ENCODE measurements around the gene ACP7.
"Not testable (repeated sequence)": the region's sequence is repeated elsewhere in the genome, so short reads cannot be mapped to it uniquely, and the experiment has no call there.

ACP7 gene, protein sequence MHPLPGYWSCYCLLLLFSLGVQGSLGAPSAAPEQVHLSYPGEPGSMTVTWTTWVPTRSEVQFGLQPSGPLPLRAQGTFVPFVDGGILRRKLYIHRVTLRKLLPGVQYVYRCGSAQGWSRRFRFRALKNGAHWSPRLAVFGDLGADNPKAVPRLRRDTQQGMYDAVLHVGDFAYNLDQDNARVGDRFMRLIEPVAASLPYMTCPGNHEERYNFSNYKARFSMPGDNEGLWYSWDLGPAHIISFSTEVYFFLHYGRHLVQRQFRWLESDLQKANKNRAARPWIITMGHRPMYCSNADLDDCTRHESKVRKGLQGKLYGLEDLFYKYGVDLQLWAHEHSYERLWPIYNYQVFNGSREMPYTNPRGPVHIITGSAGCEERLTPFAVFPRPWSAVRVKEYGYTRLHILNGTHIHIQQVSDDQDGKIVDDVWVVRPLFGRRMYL

DNA sequence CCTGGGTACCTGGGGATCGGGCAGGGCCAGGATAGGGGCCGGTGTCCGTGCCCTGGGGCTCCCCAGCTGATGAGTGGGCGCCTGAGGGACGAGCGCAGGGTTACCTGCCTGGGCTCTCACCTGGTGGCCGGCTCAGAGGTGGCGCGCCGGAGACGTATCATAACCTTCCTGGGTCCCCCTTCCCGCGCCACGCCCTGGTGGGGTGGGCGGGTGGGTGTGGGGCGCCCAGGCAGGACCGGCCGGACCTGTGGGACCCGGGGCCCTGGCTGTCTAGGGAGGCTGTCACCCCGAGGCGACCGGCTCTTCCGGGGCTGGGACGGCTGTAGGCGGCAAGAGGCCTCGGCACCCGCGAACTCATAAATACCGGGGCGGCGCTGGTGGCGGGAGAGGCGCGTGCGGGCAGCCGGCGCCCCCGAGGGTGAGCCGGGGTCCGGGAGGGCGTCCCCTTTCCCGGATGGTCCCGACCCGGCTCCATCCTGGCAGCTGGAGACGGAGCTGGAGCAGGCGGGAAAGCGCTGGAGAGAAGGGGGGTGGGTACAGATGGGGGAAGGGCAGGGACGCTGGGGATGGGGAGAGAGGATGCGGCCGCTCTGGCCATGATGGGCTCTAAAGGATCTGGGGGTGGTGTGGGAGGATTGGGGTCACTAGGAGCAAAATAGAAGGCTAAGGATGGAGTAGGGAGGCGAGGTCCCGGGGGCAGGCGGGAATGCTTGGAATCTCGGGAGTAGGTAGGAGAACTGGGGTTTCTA lies at the start of gene ACP7:
TSS of gene ACP7 (plus strand) at position 386 of the 749 bp plus-strand sequence. CDS start 902 bp downstream, outside the sequence.
- no peak for DNase-seq

DNA sequence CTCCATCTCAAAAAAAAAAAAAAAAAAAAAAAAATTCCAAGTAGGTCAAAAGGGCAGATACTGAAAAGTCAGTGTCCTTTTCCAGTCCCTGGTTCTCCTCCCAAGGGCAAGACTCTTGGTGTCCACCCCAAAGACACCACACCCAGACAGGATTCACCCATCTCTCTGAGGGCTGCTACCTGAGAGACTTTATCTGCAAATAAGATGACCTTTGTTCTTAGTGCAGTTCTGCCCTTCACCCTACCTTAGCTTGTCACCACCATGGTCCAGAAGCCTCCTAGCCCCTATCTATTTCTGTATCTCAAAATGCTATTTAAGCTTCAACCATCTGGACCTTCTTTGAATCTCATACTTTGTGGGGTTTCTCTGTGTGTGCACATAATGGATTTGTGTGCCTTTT lies 47.6 kb upstream of the ACP7 start:
- DNase-seq = no peak

DNA sequence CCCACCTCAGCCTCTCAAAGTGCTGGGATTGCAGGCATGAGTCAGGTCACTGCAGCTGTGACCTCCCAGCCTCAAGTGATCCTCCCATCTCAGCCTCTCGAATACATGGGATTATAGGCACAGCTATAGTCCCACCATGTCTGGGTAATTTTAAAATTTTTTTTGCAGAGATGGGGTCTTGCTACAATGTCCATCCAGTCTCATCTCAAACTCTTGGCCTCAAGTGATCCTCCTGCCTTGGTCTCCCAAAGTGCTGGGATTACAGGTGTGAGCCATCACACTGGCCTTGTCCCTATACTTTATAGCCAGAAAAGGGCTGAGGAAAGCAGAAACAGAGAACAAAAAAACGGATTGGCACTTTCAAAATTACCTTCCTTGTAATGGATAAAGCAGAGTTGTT lies 47.0 kb upstream of the ACP7 start:
- no peak for DNase-seq

DNA sequence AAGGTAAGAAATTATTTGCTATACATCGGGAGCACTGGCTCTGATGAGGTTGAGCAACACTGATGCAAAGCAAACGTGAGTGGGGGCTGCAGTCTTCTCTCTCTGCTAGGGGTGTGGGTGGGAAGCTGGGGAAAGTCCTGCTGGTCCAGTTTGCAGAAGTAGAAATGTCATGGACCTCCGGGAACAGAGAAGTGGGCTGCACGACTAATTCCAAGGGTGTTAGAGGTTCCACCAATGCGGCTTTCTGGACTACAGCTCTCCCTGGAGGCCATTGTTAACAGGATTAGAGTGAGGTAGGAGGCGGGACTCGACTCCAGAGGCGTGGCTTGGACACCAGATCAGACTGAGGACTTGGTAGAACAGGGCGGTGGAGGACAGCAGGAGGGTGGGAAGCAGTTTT lies 46.1 kb upstream of the ACP7 start:
- DNase-seq = no peak

DNA sequence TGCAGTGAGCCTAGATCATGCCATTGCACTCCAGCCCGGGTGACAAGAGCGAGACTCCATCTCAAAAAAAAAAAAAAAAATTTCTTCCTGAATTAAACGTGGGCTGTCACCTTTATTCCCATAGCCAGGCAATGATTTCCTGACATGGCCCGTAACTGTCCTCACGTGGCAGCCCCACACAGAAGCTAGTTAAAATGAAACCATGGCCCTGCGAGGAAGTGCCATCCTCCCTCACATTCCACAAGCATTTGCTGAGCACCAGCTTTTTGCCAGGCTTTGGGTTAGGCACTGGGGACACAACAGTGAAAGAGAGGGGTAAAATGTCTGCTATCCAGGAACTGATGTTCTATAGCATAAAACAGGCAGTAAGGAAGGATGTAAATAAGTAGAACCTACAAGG lies 38.7 kb upstream of the ACP7 start:
- DNase-seq = no peak

DNA sequence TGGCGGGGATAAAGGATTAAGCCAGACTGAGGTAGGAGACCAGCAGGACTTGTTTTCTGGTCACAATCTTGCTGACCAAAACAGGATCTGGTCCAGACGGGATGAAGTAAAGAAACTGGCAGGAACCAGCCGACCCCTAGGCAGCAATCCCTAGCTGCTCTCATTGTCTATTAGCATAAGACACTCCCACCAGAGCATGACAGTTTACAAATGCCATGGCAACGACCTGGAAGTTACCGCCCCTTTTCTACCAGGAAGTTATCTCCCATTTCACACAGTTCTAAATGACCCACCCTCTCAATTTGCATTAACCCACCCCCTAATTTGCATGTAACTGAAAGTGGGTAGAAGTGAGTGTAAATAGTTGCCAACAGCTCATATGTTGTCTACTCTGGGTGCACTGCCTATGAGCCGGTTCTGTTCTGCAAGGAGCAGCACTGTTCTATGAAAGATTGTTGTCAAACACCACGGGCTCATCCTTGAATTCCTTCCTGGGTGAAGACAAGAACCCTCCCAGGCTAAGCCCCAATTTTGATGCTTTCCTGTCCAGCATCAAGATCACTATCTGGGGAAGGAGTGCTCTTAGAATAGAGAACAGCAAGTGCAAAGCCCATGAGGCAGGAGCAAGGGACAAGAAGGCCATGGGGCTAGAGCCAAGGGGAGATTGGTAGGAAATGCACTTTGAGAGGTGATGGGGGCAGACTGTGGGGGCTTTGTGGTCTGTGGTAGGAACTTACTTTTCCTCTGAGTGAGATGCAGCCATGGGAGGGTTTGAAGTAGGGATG lies 37.9 kb upstream of the ACP7 start:
- no peak for DNase-seq

DNA sequence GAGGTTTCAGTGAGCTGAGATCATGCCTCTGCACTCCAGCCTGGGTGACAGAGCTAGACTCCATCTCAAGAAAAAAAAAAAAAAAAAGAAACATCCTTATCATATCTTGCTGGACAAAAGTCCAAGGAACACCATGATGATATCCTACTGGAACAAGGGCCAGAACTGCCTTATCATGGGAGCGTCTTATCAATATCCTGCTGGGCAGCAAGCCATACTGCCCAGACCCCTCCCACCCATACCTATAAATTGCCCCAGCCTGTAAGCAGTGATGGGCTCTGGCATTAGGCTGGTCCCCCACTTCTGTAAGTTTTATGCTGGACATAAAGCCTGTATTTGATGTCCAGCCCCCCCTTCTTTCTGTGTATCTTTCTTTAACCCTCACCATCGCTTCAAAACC lies 37.1 kb upstream of the ACP7 start:
- no peak for DNase-seq

DNA sequence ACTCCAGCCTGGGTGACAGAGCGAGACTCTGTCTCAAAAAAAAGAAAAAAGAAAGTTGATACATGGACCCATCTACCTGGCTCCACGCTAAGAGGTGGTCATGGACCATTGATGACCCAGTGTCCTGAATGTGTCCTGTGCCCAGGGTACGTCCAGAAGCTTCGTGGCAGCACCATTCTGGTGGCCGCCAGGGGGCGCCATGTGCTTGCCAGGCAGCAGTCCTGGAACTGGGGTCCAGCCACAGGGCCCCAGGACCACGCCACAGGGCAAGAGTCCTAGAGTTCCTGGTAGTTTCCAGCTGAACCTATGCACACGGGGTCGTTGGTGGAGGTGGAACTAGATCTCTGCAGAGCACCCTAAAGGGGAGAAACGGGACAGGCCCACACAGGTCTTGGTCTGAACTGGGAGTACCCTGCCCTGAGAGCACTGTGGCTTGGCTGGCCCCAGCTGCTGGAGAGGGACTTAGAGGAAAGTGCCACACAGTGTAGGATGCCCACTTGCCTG lies 31.9 kb upstream of the ACP7 start:
- peak; percentile 14 for DNase-seq

DNA sequence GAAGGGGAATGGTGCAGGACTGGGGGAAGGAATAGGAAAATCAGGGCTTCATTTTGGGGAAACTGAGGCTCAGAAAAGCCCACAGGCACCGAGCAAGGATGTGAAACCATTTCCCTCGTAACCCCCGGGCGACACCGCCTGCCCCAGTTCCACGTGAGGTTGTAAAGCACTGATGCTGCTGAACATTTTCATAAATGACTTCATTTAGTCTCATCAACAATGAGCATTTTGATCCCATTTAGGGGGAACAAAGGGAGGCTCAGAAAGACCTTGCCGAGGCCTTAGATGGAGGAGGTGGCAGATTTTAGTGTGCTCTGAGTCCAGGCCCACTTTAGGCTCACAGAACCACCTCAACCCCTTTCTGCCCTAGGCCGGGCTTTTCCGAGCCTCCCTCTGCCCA lies 31.3 kb upstream of the ACP7 start:
- DNase-seq = no peak

DNA sequence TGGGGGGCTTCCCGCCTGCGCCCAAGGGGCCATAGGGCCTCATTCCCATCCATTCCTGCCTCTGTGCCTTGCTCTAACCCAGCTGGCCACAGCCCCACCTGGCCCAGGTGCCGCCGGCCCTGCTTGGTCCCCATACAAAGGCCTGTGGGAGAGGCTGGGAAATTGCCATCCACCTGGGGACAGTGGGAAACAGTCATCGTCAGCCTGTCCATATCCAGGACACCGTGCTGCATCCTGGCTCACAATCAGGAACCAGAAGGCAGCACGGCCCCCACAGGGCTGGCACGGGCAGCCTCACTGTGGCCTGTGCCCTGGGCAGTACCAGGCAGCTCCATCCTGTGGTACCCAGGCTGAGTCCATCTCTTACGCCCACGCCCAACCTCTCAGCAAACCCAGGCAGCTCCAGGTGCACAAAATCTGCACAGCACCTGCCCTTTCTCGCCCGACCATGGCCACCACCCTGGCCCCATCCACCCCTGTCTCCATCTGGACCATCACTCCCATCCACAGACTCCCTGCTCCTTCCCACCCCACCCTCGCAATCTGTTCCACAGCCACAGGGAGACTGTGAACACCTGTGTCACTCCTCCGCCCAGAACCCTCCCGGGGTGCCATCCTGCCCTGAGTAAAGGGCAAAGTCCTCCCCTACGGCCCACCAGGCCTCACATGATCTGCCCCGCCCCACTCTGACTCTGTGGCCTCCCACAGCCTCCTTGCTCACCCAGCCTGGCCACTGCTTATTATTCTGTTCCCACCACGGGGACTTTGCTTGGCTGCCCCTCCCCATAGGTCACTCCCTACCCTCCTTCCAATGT lies 30.7 kb upstream of the ACP7 start:
- DNase-seq = no peak

DNA sequence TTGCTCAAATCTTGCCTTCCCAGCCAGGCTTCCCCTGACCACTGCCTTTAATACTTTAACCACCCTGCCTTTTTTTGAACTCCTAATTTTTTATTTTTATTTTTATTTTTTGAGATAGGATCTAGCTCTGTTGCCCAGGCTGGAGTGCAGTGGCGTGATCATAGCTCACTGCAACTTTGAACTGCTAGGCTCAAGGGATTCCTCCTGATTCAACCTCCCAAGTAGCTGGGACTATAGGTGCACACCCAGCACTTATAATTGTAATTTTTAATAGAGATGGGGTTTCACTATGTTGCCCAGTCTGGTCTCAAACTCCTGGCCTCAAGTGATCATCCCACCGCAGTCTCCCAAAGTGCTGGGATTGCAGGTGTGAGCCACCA lies 30.1 kb upstream of the ACP7 start:
- DNase-seq = no peak

DNA sequence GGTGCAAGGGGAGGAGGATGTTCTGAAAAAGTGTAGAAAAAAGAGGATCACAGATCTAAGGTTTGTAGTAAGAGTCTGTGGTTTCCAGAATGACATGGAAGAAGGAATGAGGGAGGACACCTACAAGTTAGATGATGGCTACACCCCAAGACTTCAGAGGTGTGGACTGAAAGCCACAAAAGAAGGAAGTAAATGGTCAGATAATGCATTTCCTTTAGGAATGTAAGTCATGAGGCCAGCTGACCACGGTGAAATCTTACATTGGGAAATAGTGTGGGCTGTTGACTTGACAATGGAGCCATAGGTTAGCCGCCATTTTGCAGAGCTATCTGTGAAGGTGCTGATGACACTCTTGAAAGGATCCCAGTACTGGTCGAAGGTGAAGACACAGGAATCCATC lies 26.6 kb upstream of the ACP7 start:
- no peak for DNase-seq

DNA sequence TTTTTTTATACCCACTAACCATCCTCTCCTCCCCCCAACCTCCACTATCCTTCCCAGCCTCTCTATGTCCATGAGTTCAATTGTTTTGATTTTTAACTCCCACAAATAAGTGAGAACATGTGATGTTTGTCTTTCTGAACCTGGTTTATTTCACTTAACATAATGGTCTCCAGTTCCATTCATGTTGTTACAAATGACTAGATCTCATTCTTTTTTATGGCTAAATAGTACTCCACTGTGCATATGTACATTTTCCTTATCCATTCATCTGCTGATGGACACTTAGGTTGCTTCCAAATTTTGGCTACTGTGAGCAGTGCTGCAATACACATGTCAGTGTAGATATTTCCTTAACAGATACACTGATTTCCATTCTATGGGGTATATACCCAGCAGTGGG lies 24.9 kb upstream of the ACP7 start:
- no peak for DNase-seq

DNA sequence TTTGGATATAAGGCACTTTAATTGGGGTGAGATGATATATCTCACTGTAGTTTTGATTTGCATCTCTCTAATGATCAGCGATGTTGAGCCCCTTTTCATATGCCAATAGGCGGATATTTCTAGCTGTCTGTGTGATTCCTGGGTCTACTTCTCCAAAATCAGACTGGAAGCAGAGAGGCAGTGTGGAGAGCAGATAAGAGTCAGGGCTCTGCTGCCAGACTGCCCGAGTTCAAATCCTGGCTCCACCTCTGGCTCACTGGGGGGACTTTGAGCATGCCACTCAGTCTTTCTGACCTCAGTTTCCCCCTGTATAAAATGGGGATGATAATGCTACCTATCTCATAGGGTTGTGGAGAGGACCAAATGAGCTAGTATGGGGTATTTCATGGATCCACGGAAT lies 24.0 kb upstream of the ACP7 start:
- DNase-seq = no peak

DNA sequence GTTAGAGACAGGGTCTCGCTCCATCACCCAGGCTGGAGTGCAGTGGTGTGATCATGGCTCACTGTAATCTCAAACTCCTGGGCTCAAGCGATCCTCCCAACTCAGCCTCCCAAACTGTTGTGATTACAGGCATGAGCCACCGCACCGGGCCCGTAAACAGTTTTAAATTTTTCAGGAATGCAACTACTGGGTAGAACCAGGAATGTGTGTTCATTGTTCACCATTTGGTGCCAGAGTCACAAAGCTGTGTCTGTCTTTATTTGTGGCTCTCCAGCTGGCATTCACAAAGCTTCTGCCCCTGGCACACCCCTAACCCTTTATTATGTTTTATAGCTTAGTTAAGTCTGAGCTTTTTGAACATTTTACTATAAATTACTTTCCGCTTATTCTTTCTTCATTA lies 19.8 kb upstream of the ACP7 start:
- no peak for DNase-seq

DNA sequence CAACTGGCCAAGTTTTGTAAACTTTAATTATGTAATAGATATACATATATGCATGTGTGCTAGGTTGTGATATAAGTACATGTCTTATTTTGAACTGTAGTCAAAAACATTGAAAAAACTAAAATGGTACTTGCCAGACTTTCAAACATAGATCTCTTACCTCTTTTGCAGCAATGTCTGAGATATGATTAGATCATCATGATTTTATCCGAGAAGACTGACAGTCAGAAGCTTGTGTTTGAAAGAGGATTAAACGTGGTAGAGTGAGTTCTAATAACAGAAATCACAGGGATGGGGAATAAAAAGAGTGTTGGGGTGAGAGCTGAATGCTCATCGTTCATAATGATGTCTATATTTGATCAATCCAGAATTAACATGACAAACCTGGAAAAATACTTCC lies 18.2 kb upstream of the ACP7 start:
- no peak for DNase-seq

DNA sequence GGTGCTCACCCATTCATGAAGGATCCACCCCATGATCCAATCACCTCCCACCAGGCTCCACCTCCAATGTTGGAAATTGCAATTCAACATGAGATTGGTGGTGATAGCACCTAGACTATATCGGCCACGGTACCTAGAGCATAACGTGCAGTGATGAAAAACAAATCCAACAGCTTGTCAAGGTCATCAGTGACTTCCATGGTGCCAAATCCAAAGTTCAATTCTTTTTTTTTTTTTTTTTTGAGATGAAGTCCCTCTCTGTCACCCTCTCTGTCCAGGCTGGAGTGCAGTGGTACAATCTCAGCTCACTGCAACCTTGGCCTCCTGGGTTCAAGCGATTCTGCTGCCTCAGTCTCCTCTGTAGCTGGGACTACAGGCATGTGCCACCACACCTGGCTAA lies 17.1 kb upstream of the ACP7 start:
- no peak for DNase-seq

DNA sequence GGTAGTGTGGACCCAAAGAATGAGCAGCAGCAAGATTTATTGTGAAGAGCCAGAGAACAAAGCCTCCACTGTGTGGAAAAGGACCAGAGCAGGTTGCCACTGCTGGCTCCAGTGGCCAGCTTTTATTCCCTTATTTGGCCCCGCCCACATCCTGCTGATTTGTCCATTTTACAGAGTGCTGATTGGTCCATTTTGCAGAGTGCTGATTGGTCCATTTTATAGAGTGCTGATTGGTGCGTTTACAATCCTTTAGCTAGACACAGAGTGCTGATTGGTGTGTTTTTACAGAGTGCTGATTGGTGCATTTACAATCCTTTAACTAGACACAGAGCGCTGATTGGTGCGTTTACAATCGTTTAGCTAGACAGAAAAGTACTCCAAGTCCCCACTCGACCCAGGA lies 15.9 kb upstream of the ACP7 start:
- not testable (repeated sequence) for DNase-seq

DNA sequence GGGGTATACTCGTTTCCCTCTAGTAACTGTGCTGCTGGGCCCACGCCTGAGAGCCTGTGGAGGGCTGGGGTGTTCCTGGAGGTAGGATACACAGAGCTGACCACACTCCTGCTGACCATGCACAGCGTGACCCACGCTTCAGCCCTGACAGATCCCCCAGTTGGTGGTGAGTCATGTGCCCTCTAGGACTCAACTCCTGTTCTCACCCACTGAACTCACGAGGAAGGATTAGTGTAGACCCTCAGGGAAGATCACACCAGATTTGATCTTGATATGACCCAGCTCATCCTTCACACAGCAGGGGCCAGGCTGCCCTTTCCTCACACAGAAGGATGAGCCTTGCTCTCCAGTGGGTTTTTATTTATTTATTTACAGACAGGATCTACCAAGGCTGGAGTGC lies 13.3 kb upstream of the ACP7 start:
- no peak for DNase-seq

DNA sequence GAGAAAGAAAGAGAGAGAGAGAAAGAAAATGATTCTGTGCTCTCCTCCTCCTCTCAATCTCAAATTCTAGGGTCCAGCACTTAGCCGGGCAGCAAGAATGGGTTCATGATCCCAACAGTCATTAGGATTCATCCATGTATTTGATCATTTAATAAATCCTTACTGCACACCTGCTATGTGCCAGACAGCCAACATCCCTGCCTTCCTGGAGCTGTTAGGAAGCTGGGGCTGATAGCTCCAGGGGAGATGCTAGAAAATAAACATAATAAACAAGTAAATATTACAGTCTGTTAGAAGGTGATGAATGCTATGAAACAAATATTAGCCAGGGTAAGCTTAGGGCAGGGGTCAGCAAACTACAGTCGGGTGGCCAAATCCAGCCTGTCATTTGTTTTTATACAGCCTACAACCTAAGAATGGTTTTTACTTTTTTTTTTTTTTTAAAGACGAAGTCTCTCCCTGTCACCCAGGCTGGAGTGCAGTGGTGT lies 9.9 kb upstream of the ACP7 start:
- no peak for DNase-seq

DNA sequence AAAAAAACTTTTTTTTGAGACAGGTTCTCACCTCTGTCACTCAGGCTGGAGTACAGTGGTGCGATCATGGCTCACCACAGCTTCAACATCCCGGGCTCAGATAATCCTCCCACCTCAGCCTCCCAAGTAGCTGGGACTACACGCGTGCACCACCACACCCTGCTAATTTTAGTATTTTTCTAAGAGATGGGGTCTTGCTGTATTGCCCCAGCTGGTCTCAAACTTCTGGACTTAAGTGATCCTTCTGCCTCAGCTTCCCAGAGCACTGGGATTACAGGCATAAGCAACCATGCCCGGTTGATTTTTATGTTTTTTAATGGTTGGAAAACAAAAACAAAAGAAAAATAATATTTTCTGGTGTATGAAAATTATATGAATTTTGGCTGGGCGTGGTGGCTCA lies 9.2 kb upstream of the ACP7 start:
- no peak for DNase-seq

DNA sequence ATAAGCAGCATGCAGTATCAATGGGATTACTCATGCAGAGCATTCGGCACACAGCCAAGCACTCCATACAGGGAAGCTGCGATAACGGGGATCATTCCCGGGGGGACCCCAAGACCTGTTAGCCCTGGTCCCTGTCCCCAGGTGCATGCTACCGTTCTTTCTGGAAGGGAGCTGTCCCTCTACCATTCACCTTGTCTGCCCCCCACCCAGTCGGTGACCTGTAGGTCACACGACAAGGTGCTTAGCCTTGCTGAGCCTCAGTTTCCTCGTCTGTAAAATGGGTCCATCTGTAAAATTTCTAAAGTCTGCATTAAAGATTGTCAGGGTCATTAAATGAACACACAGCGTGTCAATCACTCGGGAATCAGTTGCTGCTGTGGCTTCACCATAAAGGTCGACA lies 6.8 kb upstream of the ACP7 start:
- DNase-seq = no peak

Measured in GOT3 (cell line).